ENCODE data around the gene PPP4R2.

PPP4R2 gene

GRCh38 chr3:73004316-73004715, 7.7 kb downstream of the PPP4R2 start:
- Histone ChIP-seq H3K4me3 (replicated peaks; ENCODE audit: insufficient read depth, low read length) (no peak overlapping the region), H3K27ac (replicated peaks) (no peak overlapping the region)
- TF ChIP-seq REST (IDR thresholded peaks at IDR 0.05; ENCODE audit: insufficient replicate concordance, low read depth): no peak
- no peak for TF ChIP-seq SPI1 (IDR thresholded peaks at IDR 0.05; ENCODE audit: borderline replicate concordance, low read depth)
- no peak for TF ChIP-seq GABPA (IDR thresholded peaks at IDR 0.05; ENCODE audit: low read depth)
- TF ChIP-seq, protein P1, sequence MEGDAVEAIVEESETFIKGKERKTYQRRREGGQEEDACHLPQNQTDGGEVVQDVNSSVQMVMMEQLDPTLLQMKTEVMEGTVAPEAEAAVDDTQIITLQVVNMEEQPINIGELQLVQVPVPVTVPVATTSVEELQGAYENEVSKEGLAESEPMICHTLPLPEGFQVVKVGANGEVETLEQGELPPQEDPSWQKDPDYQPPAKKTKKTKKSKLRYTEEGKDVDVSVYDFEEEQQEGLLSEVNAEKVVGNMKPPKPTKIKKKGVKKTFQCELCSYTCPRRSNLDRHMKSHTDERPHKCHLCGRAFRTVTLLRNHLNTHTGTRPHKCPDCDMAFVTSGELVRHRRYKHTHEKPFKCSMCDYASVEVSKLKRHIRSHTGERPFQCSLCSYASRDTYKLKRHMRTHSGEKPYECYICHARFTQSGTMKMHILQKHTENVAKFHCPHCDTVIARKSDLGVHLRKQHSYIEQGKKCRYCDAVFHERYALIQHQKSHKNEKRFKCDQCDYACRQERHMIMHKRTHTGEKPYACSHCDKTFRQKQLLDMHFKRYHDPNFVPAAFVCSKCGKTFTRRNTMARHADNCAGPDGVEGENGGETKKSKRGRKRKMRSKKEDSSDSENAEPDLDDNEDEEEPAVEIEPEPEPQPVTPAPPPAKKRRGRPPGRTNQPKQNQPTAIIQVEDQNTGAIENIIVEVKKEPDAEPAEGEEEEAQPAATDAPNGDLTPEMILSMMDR (IDR thresholded peaks at IDR 0.05; ENCODE audit: insufficient read depth, low read length): no peak
- no peak for TF ChIP-seq POLR2AphosphoS5 (IDR thresholded peaks at IDR 0.05; ENCODE audit: low read depth)

GRCh38 chr3:73007992-73008712, 11.5 kb downstream of the PPP4R2 start:
- Histone ChIP-seq H3K4me3 (replicated peaks; ENCODE audit: insufficient read depth, low read length) (no peak overlapping the region), H3K27ac (replicated peaks) (no peak overlapping the region), H3K27me3 (ENCODE audit: insufficient read depth, poor library complexity, severe bottlenecking) (no peaks in the 10 kb centered on the region)
- no peak for DNase-seq (ENCODE audit: low read depth in 1 of 2, low spot score in 1 of 2)
- no peak for TF ChIP-seq SPI1 (IDR thresholded peaks at IDR 0.05; ENCODE audit: borderline replicate concordance, low read depth)
- TF ChIP-seq, protein P1 (IDR thresholded peaks at IDR 0.05; ENCODE audit: insufficient read depth, low read length): no peak
- no peak for TF ChIP-seq POLR2AphosphoS5 (IDR thresholded peaks at IDR 0.05; ENCODE audit: low read depth)

More at GRCh38 chr3:73004316-73004715, 7.7 kb downstream of the PPP4R2 start:
- H3K27me3 ChIP-seq (ENCODE audit: insufficient read depth, poor library complexity, severe bottlenecking): no peaks in the 10 kb centered on the region
- DNase-seq (ENCODE audit: low read depth in 1 of 2, low spot score in 1 of 2): no peak

DNA sequence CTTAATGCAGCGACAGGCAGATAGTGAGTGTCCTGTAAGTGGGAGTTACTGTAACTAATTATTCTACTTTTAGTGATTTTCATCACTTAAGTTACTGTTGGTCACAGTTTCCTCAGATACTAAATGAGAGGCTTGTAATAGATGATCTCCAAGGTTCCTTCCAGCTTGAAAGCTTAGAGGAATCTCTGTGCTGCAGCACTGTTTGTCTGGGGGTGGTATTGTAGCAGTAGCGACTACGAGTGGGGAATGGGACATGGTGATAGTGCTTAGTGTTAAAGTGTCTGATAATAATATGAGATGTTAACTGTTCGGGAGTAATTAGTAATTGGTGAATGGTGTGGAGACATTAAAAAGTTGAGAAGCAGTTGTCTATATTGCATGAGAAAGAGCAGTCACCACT, 12.4 kb downstream of the PPP4R2 start:
- H3K4me3 ChIP-seq (replicated peaks; ENCODE audit: insufficient read depth, low read length): no peak overlapping the region
- no peak for TF ChIP-seq GABPA (IDR thresholded peaks at IDR 0.05; ENCODE audit: low read depth)
- TF ChIP-seq REST (IDR thresholded peaks at IDR 0.05; ENCODE audit: insufficient replicate concordance, low read depth): no peak
- TF ChIP-seq SPI1 (IDR thresholded peaks at IDR 0.05; ENCODE audit: borderline replicate concordance, low read depth): no peak
- TF ChIP-seq, protein P1 (IDR thresholded peaks at IDR 0.05; ENCODE audit: insufficient read depth, low read length): no peak
- no peak for TF ChIP-seq POLR2AphosphoS5 (IDR thresholded peaks at IDR 0.05; ENCODE audit: low read depth)
- no peak overlapping the region for H3K27ac ChIP-seq (replicated peaks)
- no peak for DNase-seq (ENCODE audit: low read depth in 1 of 2, low spot score in 1 of 2)
- no peaks in the 10 kb centered on the region for H3K27me3 ChIP-seq (ENCODE audit: insufficient read depth, poor library complexity, severe bottlenecking)

DNA sequence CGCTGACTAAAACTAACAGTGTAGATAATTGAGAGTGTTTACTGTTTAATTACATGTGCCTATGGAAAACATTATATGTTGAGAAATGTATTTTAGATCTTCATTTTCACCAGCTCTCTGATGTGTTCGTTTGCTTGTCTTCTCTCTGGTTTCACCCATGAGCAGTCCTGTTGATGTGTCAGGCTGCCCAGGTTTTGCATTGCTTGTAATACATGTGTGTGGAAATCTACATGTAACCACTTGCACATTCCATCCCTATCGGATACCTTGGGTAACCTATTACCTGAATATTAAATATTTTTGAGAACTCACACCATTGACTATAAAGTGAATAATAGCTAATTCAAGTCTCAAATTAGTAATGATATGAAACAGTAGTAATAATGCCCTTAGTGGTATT, 13.1 kb downstream of the PPP4R2 start:
- H3K4me3 ChIP-seq (replicated peaks; ENCODE audit: insufficient read depth, low read length): no peak overlapping the region
- no peak for TF ChIP-seq SPI1 (IDR thresholded peaks at IDR 0.05; ENCODE audit: borderline replicate concordance, low read depth)
- TF ChIP-seq, protein P1 (IDR thresholded peaks at IDR 0.05; ENCODE audit: insufficient read depth, low read length): no peak
- no peak for TF ChIP-seq REST (IDR thresholded peaks at IDR 0.05; ENCODE audit: insufficient replicate concordance, low read depth)
- TF ChIP-seq POLR2AphosphoS5 (IDR thresholded peaks at IDR 0.05; ENCODE audit: low read depth): no peak
- TF ChIP-seq GABPA (IDR thresholded peaks at IDR 0.05; ENCODE audit: low read depth): no peak
- no peak overlapping the region for H3K27ac ChIP-seq (replicated peaks)
- no peaks in the 10 kb centered on the region for H3K27me3 ChIP-seq (ENCODE audit: insufficient read depth, poor library complexity, severe bottlenecking)
- DNase-seq (ENCODE audit: low read depth in 1 of 2, low spot score in 1 of 2): no peak
